NB4 (cell line): Measurements from ENCODE around the gene CLNK.

Experiments
- DNase-seq: peaks from one replicate; pipeline ENCODE4 v3.0.0; 2010; ENCODE audit warnings: low read depth
- H3K4me3 ChIP-seq: one replicate; pipeline ENCODE4 v1.5.1; 2011; ENCODE audit warnings: mild to moderate bottlenecking, low read depth, low read length, moderate library complexity
- CTCF ChIP-seq: IDR thresholded peaks from one replicate; pipeline ENCODE4 v1.5.1; 2012; ENCODE audit warnings: low read depth, low read length
- MAX ChIP-seq: IDR thresholded peaks from 2 replicates; pipeline ENCODE4 v1.6.1; 2011; ENCODE audit warnings: low read depth, low read length
- MYC ChIP-seq: IDR thresholded peaks from 2 replicates; pipeline ENCODE4 v1.6.1; 2011; ENCODE audit warnings: low read depth, low read length
- POLR2A ChIP-seq: IDR thresholded peaks from 2 replicates; pipeline ENCODE4 v1.6.1; 2011; ENCODE audit warnings: mild to moderate bottlenecking; ENCODE audit not compliant: insufficient read length; ENCODE audit errors: extremely low read depth

The CLNK gene

GRCh38 chr4:10691651-10692050, 7.1 kb upstream of the CLNK start:
- TF ChIP-seq CTCF, result no peak
- no peak for TF ChIP-seq POLR2A
- TF ChIP-seq MAX, result no peak
- TF ChIP-seq MYC, result no peak
- DNase-seq, result no peak
- no peak overlapping the region for H3K4me3 ChIP-seq

GRCh38 chr4:10690185-10690907, 5.8 kb upstream of the CLNK start:
- no peak overlapping the region for H3K4me3 ChIP-seq
- DNase-seq, result no peak
- TF ChIP-seq POLR2A, result no peak
- no peak for TF ChIP-seq MAX
- TF ChIP-seq MYC, result no peak
- no peak for TF ChIP-seq CTCF

GRCh38 chr4:10688846-10689245, 4.3 kb upstream of the CLNK start:
- H3K4me3 ChIP-seq, result no peak overlapping the region
- DNase-seq, result no peak
- TF ChIP-seq MAX (no peak), POLR2A (no peak), MYC (no peak), CTCF (no peak)

GRCh38 chr4:10688022-10688421, 3.5 kb upstream of the CLNK start:
- TF ChIP-seq MYC, result no peak
- no peak for TF ChIP-seq POLR2A
- no peak for TF ChIP-seq MAX
- TF ChIP-seq CTCF, result no peak
- no peak overlapping the region for H3K4me3 ChIP-seq
- DNase-seq, result no peak

- no peak overlapping the region for H3K4me3 ChIP-seq
- no peak for TF ChIP-seq MAX
- no peak for TF ChIP-seq MYC
- TF ChIP-seq CTCF, result no peak
- TF ChIP-seq POLR2A, result no peak
- DNase-seq, result no peak
Measured at GRCh38 chr4:10687526-10687925, 3.0 kb upstream of the CLNK start.
